GM12801 (cell line): Measurements from ENCODE around the gene HAGHL.

Experiments
- CTCF ChIP-seq: IDR thresholded peaks from one replicate; pipeline ENCODE4 v1.5.1; 2011; ENCODE audit warnings: control low read depth; ENCODE audit not compliant: insufficient read length; ENCODE audit errors: extremely low read depth

HAGHL gene

GRCh38 chr16:734208-734980 lies 7.5 kb downstream of the HAGHL start:
- TF ChIP-seq CTCF = no peak

- TF ChIP-seq CTCF = no peak
Observed at GRCh38 chr16:734981-735881, 8.3 kb downstream of the HAGHL start.

GRCh38 chr16:735982-736453 lies 9.1 kb downstream of the HAGHL start:
- no peak for TF ChIP-seq CTCF

GRCh38 chr16:736936-737481 lies 10.1 kb downstream of the HAGHL start:
- TF ChIP-seq CTCF = no peak

GRCh38 chr16:739560-740458 lies 12.9 kb downstream of the HAGHL start:
- TF ChIP-seq CTCF = no peak

GRCh38 chr16:740459-740763 lies 13.5 kb downstream of the HAGHL start:
- no peak for TF ChIP-seq CTCF
